Right hindlimb (tissue), 1 donor: ENCODE measurements around the gene ABI3.

Experiments used
- DNase-seq: peaks from one replicate; pipeline ENCODE4 v3.0.0-alpha.2; 2018

ABI3 gene

DNA sequence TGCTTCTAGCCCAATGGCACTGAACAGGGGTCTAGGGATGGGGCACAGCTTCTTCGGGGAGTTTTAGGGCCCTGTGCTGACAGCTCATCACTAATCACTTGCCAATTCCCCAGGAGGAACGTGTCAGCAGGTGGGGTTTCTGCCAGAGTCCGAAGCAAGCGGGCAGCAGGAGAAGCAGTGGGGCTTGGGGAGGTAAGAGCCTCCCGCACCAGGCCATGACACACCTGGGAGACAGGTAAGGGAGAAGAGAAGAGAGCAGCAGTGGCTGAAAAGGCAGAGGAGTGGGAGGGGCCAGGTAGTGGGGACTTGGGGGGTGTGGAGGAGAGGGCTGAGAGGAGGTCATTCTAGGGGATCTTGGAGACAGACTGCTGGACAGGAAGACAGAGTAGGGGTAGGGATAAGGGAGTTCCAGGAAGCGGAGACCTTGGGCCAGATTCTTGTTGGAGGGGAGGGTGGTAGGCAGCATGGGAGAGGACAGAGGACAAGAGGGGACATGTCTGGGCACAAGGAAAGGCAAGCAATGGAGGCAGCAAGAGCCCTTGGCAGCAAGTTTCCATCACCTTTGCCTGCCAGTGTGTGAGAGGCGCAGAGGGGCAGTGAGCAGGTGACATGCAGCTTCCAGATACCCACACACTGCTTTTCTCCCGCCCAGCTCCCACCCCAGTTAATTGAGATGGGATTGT lies 15.2 kb downstream of the ABI3 start:
- DNase-seq: no peak

DNA sequence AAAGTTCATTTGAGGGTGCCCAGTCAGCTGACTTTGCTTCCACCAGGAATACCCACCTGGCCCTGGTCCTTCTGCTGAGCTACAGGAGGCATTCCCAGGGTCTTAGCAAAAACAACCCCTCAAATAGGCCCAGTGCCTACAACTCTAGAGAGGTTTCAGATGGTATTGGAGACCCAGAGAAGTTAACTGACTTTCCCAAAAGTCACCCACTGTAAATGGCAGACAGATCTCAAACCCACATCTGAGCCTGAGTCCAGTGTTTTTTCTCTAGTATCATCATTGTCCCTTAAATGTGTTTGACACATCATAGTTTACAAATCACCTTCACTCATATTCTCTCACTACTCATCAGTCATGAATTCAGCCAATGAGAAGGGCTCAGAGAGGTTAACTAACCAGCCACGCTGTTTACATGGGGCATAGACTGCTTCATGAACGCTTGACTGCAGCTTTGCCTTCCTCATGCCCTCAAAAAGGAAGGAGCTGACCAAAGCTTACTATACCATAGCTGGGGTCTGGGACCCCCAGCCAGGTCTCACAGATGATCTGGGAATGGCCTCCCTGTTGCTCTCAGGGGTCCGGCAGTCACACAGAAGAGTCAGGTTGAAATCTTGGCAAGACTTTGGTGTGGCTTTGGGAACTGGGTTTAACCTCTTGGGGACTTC lies 16.4 kb downstream of the ABI3 start:
- no peak for DNase-seq

DNA sequence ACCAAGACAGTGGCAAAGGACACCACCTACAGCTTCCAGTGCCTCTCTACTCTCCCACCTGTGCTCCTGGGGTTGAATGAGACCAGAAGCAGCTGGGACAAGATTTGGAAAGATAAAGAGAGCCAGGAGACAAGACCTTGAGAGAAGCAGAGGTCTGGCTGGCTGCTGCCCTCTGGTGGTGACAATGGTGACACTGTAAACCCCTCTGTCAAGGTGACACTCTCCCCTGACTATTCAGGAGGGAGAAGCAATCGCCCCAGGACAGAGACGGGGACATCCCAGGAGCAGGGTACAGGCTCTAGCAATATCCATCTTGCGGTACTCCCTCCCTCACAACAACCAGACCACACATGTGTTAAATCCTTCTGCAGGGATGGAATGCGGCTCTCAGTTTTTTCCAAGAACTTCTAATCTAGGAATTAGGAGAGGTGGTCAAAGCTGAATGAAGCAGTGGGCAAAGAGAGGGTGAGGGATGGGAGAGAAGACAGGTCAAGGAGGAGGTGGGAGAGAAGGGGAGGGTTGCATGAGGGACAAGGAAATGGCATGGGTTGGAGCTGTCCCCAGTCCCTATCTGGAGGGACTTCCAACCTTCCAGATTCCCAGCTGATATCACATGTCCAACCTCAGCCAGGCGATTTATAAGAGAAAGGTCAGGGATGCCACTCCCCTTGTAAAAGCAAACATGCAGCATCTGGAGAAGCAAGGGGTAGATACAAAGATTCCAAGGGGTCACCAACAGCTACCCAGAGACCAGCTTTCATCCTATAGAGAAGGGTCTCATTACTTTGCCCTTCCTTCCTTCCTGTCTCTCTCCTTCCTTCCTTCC lies 17.1 kb downstream of the ABI3 start:
- DNase-seq: peak; percentile 70

DNA sequence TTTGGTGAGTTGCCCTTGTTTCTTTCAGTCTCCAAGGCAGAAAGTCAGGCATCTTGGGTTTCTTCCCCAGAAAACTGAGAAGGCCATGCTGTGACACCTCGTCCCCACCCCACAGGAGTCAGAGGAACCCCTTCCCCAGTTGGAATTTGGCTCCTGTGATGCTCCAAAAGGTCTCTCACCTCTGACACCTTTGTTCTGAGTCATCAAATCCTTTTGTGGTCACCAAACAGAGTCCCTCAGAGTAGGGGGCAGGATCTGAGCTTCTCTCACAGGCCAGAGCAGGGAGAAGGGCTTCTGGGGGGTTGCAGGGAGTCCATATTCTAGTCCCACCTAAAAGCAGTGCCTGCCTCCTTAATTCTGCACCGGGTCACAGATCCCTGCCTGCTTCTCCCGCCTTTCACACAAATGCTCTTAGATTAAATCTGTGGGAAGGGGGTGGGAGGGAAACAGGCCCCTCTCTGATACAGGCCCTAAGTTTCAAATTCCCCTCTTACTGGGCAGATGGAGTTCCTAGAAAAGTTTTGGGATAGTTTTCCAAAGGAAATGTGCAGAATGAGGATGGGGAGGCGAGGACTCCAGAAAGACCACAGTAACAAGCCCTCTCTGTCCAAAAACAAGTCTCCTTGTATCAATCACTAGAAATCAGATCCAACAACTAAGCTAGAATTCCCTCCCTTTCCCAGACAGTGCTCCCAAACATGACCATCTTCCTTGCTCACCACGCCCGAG lies 18.7 kb downstream of the ABI3 start:
- DNase-seq: no peak

DNA sequence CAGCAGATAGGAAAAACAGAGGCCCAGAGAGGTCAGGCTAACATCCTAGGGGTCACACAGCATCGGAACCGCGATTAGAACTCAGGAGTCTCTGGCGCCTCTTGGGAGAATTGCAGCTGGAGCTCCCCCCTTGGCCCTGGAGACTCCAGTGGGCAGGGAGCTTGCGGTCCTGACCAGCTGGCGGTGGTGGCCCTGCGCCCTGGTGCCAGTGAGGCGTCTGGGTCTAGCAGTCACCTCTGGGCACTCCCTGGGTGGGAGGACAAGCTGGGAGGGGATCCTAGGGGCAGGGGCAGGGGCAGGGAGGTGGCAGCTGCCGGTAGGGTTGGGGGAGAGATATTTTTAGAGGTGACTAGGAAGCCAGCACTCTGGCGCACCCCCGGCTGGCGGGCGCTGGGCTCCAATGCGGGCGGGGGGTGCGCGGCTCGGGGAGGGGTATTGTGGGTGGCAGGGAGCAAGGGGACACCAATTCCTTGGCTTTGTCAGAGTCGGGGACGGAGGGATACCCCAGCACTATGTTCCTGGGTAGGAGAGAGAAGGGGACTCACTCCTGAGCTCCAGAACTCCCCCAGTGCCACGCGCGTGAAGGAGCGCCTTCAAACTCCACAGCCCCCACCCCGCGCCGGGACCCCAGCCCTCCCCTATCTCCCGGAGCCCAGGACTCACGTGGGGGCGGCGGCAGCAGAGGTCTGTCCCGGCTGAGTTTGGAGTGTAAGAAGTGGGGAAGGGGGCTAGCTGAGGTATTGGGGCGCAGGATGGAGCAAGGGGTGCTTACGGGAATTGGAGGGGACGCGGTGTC lies 19.5 kb downstream of the ABI3 start:
- no peak for DNase-seq

DNA sequence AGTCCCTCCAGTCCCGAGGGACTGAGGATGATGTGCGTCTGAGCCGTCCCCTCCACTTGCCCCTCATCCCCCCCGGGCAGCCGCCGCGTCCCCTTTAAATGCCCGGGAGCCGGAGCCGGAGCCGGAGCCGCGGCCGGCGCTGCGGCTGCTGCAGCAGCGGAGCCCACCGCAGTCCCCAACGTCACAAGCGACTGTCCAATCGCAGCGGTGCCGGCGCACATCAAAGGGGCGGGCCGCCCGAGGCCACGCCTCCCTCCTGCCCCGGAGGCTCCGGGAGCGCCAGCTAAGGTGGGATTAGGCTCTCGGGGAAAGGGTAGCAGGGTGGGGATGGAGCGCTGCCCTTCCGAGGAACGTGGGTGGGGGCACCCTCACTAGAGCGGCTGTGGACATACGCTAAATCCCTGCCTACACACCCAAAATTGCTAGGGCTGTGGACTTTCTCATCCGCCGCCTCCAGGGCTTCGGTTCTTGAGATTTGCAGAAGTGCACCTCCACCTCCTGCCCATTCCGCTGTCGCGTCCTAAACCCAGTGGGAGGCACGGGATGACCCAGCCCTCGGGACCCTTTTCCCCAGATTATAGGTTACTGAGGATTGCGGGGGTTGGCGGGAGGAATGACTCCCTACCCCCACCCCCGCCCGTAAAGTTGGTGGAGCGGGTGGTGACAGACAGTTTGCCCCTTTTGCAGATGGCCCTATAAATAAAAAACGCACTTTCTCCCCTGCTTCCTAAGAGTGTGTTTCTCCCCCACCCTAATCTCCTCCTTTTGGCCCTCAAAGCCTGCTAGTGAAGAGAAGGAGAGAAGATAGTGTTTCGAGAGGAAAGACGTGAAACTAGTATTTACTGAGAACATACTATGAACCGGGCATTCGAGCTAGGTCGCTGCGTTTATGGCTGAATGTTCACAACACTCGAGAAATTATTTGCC lies 20.4 kb downstream of the ABI3 start, which contains the start of gene PHOSPHO1:
Gene PHOSPHO1, minus strand, starts transcription at position 152 of the 927 bp plus-strand sequence. CDS start 4,096 bp downstream, outside the sequence.
- DNase-seq: peak; percentile 90

DNA sequence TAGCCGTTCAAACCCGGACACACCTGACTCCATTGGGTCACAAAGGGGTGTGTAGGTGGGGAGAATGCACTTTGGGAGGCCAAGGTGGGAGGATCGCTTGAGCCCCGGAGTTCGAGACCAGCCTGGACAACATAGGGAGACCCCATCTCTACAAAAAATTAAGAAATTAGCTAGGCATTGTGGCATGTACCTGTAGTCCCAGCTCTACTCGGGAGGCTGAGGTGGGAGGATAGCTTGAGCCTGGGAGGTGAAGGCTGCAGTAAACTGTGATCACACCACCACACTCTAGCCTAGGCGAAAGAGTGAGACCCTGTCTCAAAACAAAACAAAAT lies 21.0 kb downstream of the ABI3 start:
- no peak for DNase-seq

DNA sequence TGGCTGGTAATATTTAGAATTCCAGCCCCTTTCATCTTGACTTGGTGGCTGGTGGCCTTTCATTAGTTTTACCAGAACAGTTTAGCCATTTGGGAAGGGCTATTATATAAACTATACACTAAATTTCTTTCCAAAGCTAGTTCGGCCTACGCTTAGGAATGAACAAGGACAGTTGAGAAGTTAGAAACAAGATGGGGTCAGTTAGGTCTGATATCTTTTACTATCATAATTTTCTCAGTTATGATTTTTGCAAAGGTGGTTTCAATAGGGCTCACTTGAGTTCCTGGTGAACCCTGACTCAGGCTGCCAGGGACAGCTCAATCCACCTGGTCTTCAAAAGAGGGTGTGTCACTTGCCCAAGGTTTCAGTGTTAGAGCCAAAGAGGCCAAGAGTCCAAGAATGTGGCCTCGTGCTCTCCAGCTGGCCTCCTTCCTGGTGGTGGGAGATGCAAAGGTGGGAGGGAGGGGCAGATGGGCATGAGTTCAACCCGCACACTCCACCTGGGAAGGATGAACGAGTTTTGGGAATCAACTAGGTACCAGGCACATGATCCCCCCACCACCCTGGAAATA lies 24.1 kb downstream of the ABI3 start:
- no peak for DNase-seq

DNA sequence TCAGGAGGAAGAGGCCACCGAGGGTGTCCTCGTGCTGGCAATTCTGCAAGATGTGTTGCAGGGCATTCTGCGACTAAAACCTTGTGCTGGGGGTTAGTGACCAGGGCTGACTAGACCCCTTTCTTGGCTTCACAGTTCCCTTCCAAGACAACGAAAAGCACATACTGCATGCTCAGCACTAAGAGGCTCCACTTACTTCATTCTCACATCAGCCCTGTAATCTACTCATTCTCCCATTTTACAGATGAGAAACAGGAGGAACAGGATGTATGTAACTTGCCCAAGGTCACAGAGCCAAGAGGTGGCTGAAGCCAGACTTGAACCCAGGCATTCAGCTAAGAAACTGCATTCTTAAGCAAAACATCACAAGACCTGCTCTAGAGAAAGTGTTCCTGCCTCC lies 25.4 kb downstream of the ABI3 start:
- no peak for DNase-seq

DNA sequence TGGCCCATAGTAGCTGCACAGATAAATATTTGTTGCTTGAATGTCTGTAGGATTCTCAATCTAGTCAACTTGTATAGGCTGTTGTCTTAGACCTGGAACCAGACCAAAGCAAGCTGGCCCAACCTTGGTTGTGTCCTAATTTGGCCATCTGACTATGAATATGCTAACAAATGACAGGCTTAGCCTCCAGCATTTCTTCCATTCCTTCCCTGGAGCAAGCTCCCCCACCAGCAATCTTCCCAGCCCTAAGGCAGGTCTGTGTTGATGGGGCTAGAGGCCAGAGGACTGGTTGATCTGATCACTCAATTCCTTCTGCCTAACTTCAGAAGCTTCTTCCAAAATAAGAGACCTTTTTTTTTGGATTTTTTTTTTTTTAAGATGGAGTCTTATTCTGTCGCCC lies 29.5 kb downstream of the ABI3 start:
- DNase-seq: no peak

DNA sequence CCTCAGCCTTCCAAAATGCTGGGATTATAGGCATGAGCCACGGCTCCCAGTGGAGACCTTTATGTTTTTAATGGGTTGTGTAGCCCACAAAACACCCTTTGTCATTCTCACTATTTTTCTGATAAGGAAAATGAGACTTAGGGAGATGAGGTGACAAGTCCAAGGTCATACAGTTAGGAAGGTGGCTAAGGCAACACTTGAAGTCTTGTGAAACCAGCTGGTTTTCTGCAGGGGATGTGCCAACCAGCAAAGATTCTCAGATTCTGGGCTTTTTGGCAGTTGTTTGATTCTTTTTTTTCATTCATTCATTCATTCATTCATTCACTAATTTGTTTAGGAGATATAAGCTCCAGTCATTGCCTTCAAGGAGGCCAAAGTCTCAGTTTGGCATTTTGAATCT lies 30.1 kb downstream of the ABI3 start:
- no peak for DNase-seq

DNA sequence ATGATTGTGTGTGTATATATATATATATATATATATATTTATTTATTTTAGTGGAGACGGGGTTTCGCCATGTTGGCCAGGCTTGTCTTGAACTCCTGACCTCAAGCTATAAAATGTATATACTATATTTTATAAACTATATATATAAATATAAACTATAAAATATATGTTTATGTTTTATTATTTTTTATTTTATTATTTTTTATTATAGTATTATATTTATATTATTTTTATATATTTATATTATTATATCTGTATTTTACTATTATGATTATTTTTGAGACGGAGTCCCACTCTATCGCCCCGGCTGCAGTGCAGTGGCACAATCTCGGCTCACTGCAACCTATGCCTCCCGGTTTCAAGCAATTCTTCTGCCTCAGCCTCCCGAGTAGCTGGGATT lies 30.5 kb downstream of the ABI3 start:
- DNase-seq: no peak

DNA sequence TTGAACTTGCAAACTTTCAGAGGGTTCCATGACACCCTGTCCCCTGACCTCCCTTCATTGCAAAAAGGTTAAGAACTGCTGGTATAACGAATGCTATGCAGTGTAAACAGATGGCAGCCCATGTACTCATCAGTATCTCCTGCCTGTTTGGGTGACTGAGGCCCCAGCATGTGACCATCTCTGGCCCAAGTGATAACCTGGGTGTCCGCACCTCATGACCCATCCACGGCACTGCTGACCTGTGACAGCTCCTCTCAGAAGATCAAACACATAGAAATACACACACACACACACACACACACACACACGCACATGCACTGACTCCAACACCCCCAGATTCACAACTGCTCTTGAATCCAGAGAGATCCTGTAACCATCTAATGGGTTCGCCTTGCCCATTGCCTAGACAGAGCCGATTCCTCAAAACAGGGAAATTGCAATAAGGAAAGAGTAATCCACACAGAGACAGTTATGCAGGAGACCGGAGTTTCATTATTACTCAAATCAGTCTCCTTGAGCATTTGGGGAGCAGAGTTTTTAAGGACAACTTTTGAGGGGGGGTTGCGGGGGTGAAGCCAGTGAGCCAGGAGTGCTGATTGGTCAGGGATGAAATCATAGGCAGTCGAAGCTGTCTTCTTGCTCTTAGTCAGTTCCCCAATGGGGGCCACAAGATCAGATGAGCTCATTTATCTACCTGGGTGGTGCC lies 31.3 kb downstream of the ABI3 start:
- no peak for DNase-seq

DNA sequence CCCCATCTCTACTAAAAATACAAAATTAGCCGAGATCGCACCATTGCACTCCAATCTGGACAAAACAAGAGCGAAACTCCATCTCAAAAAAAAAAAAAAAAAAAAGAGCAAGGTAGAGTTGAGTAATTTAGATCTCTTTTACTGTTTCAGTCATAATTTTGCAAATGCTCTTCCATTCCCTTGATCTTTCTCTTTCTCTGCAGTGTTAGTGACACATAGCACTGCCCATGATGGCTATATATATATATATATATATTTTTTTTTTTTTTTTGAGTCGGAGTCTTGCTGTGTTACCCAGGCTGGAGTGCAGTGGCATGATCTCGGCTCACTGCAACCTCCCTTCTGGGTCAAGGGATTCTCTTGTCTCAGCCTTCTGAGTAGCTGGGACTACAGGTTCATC lies 32.3 kb downstream of the ABI3 start:
- no peak for DNase-seq

DNA sequence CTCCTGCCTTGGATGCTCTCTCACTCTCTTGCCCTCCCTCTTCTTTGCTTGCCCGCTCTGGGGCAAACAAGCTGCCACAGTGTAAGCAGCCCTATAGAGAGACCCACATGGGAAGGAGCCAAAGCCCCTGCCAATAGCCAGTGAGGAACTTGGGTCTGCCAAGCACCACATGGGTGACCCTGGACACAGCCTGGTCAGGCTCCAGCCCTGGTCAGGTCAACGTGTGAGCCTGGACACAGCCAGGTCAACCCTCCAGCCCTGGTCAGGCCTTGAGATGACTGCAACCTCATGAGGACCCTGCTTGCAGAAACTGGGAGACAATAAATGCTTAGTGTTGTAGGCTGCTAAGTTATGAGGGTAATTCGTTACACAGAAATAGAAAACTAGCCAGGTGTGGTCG lies 34.3 kb downstream of the ABI3 start:
- DNase-seq: no peak

DNA sequence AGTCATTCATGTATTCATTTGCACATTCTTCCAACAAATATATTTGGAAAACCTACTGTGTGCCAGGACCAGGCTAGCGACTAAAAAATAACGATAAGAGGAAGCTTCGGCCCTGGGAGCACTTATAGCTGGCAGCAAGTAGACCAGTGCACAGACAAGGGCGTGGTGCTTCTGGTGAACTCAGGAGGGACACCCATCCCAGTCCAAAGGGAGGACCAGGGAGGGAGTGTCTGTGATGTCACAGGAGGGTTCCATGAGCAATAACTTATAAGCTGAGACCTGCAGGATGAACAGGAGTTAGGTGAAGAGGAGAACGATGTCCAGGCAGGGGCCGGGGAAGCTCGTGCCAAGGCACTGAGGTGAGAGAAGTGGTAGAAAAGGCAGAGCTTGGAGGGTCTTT lies 37.4 kb downstream of the ABI3 start:
- DNase-seq: no peak

DNA sequence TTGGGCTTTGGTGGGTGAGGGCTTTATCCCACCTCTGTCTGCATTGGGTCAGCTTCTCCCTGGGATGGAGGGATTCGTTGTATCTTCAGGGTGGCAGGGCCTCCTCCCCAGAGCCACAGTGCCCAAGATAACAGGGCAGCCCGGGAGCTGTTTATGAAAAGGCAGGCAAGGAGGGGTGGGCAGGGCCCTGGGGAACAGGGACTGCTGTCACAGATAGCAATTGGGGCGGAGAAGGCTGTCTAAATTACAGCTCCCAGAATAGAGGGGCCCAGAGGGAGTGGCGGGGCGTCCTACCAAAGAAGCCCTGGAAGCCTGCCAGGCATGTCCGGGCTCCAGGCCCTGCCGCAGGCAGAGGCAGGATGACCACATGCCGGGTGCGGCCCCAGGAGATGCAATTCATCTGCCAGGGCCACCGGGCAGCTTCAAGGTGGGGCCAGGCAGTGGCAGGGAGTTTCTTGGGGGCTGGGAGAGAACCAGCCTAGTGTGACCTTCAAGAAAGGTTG lies 38.8 kb downstream of the ABI3 start:
- peak; percentile 80 for DNase-seq

DNA sequence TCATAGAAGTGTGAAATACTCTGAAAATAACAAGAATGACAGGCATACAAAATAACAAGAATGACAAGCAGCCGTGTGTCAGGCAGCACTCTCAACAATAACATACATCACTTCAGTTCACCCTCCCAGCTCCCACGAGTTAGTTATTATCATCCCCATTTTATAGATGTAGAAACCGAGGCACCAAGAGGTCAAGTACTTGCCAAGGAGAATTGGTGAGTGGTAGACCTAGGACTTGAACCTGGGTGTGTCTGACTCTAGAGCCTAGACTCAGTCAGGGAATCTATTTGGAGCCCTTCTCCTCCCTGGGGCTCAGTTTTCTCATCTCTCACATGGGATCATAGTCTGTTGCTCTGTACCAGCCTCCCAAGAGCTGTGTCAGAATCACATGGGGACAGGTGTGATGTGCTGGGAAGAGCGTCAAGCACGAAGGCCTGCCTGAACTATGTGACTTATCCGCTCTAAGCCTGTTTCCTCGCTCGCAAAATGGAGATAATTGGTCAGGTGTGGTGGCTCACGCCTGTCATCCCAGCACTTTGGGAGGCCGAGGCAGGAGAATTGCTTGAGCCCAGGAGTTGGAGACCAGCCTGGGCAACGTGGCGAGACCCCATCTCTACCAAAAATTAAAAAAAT lies 39.5 kb downstream of the ABI3 start:
- no peak for DNase-seq

DNA sequence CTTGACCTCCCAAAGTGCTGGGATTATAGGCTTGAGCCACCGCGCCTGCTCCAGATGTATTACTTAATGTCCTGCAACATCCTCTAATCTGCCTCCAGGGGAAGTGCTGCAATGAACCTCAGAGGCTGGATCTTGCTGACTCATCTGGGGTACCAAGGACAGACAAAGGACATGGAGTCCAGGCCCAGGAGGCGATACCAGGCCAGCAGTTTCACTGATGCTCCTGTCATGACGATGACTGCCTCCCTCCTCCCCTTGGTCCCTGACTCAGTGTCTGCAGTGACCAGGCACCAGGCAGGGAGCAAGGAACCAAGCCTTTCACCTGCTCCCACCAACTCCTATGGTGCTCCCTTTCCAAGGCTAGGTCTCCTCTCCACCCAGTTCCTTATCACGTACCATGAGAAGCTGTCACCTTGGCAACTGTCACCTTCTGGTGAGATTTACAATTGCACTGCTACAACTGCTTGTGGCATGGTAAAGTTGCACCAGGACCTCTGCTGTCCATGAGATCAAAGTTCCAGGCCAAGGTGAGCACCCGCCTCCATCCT lies 41.7 kb downstream of the ABI3 start:
- DNase-seq: no peak
